Measurements from ENCODE around the gene DLD.

DNA sequence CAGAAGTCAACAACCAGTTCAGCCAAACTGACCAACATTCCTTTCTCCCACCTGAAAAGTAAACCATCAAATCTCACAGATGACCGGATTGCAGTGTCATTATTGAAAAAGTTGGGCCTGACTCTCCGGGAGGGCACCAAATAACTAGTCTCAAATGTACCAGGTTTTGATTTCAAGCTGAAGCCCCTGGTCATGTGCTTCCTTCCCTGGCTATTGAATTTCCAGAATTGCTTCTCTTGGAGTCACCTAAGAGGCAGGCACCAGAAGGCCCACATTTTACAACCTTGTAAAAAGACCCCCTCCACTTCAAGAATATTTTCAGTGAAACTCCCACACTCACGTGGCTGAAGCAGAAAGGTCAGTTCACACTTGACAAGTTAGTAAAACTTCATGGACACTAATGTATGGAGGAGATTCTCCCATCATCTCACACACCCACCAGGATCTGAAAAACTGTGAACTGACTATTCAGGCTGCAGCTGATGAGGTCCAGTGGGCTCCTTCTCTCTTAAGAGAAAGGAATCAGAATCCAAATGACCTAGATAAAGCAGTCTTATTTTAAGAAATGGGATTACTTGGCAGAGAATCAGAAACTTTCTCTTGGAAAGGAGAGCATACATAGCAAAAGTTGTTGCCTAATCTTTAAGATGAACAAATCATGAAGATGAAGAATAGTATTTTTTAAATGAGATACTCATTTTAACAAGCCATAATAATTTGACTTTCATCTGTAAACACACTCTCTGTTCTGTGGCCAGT is 53.6 kb downstream of the DLD start:
- TF ChIP-seq, protein P1, sequence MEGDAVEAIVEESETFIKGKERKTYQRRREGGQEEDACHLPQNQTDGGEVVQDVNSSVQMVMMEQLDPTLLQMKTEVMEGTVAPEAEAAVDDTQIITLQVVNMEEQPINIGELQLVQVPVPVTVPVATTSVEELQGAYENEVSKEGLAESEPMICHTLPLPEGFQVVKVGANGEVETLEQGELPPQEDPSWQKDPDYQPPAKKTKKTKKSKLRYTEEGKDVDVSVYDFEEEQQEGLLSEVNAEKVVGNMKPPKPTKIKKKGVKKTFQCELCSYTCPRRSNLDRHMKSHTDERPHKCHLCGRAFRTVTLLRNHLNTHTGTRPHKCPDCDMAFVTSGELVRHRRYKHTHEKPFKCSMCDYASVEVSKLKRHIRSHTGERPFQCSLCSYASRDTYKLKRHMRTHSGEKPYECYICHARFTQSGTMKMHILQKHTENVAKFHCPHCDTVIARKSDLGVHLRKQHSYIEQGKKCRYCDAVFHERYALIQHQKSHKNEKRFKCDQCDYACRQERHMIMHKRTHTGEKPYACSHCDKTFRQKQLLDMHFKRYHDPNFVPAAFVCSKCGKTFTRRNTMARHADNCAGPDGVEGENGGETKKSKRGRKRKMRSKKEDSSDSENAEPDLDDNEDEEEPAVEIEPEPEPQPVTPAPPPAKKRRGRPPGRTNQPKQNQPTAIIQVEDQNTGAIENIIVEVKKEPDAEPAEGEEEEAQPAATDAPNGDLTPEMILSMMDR (conservative IDR thresholded peaks at IDR 0.05), result no peak
- TF ChIP-seq ZFX (IDR thresholded peaks at IDR 0.05), result no peak
